IMR-90 (cell line): ENCODE results near the gene TTC24.
"Not testable (repeated sequence)": the region's sequence is repeated elsewhere in the genome, so short reads cannot be mapped to it uniquely, and the experiment has no call there.

Experiments
- CEBPB ChIP-seq: IDR thresholded peaks from 2 replicates; pipeline ENCODE4 v1.6.1; 2012; ENCODE audit warnings: low read depth, low read length, improper control_type of control experiment
- POLR2A ChIP-seq: IDR thresholded peaks from 2 replicates; pipeline ENCODE4 v1.6.1; 2012; ENCODE audit warnings: mild to moderate bottlenecking, low read depth, low read length
- RAD21 ChIP-seq: IDR thresholded peaks from 2 replicates; pipeline ENCODE4 v1.6.1; 2012; ENCODE audit warnings: low read length, improper control_type of control experiment
- RFX5 ChIP-seq: IDR thresholded peaks from 2 replicates; pipeline ENCODE4 v1.8.0; 2012; ENCODE audit warnings: low read depth, mild to moderate bottlenecking, low read length, moderate library complexity
- TF ChIP-seq, protein P1 (sequence below): fragments of 150-350 bp; IDR thresholded peaks from 2 replicates; pipeline ENCODE4 v1.6.1; 2017; ENCODE audit warnings: mild to moderate bottlenecking, antibody characterized with exemption, low read length, low read depth
- TF ChIP-seq, protein P2 (sequence below): conservative IDR thresholded peaks from 2 replicates; pipeline ENCODE4 v1.5.1; 2012; ENCODE audit warnings: mild to moderate bottlenecking, low read depth, low read length, improper control_type of control experiment
- TF ChIP-seq, protein P3 (sequence below): fragments of 150-350 bp; IDR thresholded peaks from 2 replicates; pipeline ENCODE4 v1.6.1; 2016; ENCODE audit warnings: low read depth, mild to moderate bottlenecking, low read length, moderate library complexity, borderline replicate concordance

DNA sequence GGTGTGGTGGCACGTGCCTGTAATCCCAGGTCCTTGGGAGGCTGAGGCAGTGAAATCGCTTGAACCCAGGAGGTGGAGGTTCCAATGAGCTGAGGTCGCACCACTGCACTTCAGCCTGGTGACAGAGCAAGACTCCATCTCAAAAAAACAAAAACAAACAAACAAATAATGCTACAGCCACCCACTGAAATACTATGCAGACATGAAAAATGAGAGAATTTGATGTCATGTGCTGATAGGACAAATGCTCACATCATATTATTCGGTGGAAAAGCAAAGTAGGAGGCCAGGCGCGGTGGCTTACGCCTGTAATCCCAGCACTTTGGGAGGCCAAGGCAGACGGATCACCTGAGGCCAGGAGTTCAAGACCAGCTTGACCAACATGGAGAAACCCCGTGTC is 30.5 kb downstream of the TTC24 start:
- TF ChIP-seq, protein P1, sequence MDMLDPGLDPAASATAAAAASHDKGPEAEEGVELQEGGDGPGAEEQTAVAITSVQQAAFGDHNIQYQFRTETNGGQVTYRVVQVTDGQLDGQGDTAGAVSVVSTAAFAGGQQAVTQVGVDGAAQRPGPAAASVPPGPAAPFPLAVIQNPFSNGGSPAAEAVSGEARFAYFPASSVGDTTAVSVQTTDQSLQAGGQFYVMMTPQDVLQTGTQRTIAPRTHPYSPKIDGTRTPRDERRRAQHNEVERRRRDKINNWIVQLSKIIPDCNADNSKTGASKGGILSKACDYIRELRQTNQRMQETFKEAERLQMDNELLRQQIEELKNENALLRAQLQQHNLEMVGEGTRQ = not testable (repeated sequence)
- TF ChIP-seq POLR2A, RFX5, CEBPB, RAD21: not testable (repeated sequence)
- TF ChIP-seq, protein P2, sequence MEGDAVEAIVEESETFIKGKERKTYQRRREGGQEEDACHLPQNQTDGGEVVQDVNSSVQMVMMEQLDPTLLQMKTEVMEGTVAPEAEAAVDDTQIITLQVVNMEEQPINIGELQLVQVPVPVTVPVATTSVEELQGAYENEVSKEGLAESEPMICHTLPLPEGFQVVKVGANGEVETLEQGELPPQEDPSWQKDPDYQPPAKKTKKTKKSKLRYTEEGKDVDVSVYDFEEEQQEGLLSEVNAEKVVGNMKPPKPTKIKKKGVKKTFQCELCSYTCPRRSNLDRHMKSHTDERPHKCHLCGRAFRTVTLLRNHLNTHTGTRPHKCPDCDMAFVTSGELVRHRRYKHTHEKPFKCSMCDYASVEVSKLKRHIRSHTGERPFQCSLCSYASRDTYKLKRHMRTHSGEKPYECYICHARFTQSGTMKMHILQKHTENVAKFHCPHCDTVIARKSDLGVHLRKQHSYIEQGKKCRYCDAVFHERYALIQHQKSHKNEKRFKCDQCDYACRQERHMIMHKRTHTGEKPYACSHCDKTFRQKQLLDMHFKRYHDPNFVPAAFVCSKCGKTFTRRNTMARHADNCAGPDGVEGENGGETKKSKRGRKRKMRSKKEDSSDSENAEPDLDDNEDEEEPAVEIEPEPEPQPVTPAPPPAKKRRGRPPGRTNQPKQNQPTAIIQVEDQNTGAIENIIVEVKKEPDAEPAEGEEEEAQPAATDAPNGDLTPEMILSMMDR = not testable (repeated sequence)
- TF ChIP-seq, protein P3, sequence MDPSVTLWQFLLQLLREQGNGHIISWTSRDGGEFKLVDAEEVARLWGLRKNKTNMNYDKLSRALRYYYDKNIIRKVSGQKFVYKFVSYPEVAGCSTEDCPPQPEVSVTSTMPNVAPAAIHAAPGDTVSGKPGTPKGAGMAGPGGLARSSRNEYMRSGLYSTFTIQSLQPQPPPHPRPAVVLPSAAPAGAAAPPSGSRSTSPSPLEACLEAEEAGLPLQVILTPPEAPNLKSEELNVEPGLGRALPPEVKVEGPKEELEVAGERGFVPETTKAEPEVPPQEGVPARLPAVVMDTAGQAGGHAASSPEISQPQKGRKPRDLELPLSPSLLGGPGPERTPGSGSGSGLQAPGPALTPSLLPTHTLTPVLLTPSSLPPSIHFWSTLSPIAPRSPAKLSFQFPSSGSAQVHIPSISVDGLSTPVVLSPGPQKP = not testable (repeated sequence)
